Stimulated activated naive CD8-positive, alpha-beta T cell treated with anti-CD3 and anti-CD28 coated beads, Interleukin-15, Interleukin-2, amounts not matched to agents 100 U/mL and 50 U/mL, for 24 hours (primary cell): ENCODE data around the gene TTC32.

Experiments used
- ATAC-seq: fragments of 150-1000 bp; cut with Tn5 transposase; one replicate; pipeline ENCODE4 v1.10.0; 2021
- DNase-seq: peaks from one replicate; pipeline ENCODE4 v3.0.0; 2021

The TTC32 gene

GRCh38 chr2:19876751-19877150 is 25.0 kb downstream of the TTC32 start:
- ATAC-seq (no peak), DNase-seq (no peak)

GRCh38 chr2:19875280-19875679 is 26.5 kb downstream of the TTC32 start:
- DNase-seq (no peak), ATAC-seq (no peak)

GRCh38 chr2:19874726-19875125 is 27.1 kb downstream of the TTC32 start:
- ATAC-seq, result no peak
- DNase-seq, result no peak

- DNase-seq (no peak), ATAC-seq (no peak)
Observed at GRCh38 chr2:19873014-19873413, 28.8 kb downstream of the TTC32 start.

- DNase-seq, result no peak
- no peak for ATAC-seq
Observed at GRCh38 chr2:19872302-19872701, 29.5 kb downstream of the TTC32 start.

GRCh38 chr2:19871836-19872235 is 29.9 kb downstream of the TTC32 start:
- ATAC-seq (no peak), DNase-seq (no peak)

GRCh38 chr2:19870792-19871191 is 31.0 kb downstream of the TTC32 start:
- ATAC-seq (no peak), DNase-seq (no peak)

- DNase-seq, result peak; percentile 64
Observed at GRCh38 chr2:19868701-19869580, 32.8 kb downstream of the TTC32 start.

GRCh38 chr2:19868224-19868623 is 33.6 kb downstream of the TTC32 start:
- DNase-seq (no peak), ATAC-seq (no peak)

More at GRCh38 chr2:19868701-19869580, 32.8 kb downstream of the TTC32 start:
- ATAC-seq, result peak; percentile 77

- DNase-seq (no peak), ATAC-seq (no peak)
Observed at GRCh38 chr2:19866771-19867170, 35.0 kb downstream of the TTC32 start.

GRCh38 chr2:19865151-19865550 is 36.6 kb downstream of the TTC32 start:
- DNase-seq (peak; percentile 8), ATAC-seq (peak; percentile 37)

GRCh38 chr2:19864381-19864780 is 37.4 kb downstream of the TTC32 start:
- no peak for ATAC-seq
- no peak for DNase-seq

- ATAC-seq (peak; percentile 48), DNase-seq (peak; percentile 75)
Observed at GRCh38 chr2:19863303-19864041, 38.3 kb downstream of the TTC32 start.

GRCh38 chr2:19861813-19862212 is 40.0 kb downstream of the TTC32 start:
- ATAC-seq, result no peak
- DNase-seq, result no peak

- ATAC-seq (no peak), DNase-seq (no peak)
Observed at GRCh38 chr2:19860022-19860421, 41.8 kb downstream of the TTC32 start.

- ATAC-seq, result no peak
Observed at GRCh38 chr2:19859565-19859964, 42.2 kb downstream of the TTC32 start.

GRCh38 chr2:19857806-19858205 is 44.0 kb downstream of the TTC32 start:
- no peak for ATAC-seq
- DNase-seq, result no peak

More at GRCh38 chr2:19859565-19859964, 42.2 kb downstream of the TTC32 start:
- DNase-seq, result no peak

- DNase-seq (no peak), ATAC-seq (no peak)
Observed at GRCh38 chr2:19857100-19857499, 44.7 kb downstream of the TTC32 start.

GRCh38 chr2:19855542-19856431 is 46.0 kb downstream of the TTC32 start:
- no peak for ATAC-seq
- DNase-seq, result no peak

- DNase-seq (no peak), ATAC-seq (no peak)
Observed at GRCh38 chr2:19854596-19855541, 46.9 kb downstream of the TTC32 start.

GRCh38 chr2:19851116-19851695 is 50.6 kb downstream of the TTC32 start:
- ATAC-seq (no peak), DNase-seq (no peak)
